ENCODE results near the gene ACSS2.
"Not testable (repeated sequence)": the region's sequence is repeated elsewhere in the genome, so short reads cannot be mapped to it uniquely, and the experiment has no call there.

Gene ACSS2

GRCh38 chr20:34896086-34896621, 19.7 kb downstream of the ACSS2 start:
- TF ChIP-seq CTCF (conservative IDR thresholded peaks at IDR 0.05) (no peak), ZFX (IDR thresholded peaks at IDR 0.05) (no peak)
- no peak overlapping the region for H3K27ac ChIP-seq

DNA sequence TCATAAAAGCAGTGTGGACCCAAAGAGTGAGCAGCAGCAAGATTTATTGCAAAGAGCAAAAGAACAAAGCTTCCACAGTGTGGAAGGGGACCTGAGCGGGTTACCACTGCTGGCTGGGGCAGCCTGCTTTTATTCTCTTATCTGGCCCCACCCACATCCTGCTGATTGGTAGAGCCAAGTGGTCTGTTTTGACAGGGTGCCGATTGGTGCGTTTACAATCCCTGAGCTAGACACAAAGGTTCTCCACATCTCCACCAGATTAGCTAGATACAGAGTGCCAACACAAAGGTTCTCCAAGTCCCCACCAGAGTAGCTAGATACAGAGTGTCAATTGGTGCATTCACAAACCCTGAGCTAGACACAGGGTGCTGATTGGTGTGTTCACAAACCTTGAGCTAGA, 21.7 kb downstream of the ACSS2 start:
- not testable (repeated sequence) for H3K27ac ChIP-seq

- H3K27ac ChIP-seq: not testable (repeated sequence)
Measured at GRCh38 chr20:34898731-34899130, 22.3 kb downstream of the ACSS2 start.

- H3K27ac ChIP-seq: no peak overlapping the region
- TF ChIP-seq CTCF (conservative IDR thresholded peaks at IDR 0.05) (no peak), ZFX (IDR thresholded peaks at IDR 0.05) (no peak)
Measured at GRCh38 chr20:34904202-34904621, 27.8 kb downstream of the ACSS2 start.

DNA sequence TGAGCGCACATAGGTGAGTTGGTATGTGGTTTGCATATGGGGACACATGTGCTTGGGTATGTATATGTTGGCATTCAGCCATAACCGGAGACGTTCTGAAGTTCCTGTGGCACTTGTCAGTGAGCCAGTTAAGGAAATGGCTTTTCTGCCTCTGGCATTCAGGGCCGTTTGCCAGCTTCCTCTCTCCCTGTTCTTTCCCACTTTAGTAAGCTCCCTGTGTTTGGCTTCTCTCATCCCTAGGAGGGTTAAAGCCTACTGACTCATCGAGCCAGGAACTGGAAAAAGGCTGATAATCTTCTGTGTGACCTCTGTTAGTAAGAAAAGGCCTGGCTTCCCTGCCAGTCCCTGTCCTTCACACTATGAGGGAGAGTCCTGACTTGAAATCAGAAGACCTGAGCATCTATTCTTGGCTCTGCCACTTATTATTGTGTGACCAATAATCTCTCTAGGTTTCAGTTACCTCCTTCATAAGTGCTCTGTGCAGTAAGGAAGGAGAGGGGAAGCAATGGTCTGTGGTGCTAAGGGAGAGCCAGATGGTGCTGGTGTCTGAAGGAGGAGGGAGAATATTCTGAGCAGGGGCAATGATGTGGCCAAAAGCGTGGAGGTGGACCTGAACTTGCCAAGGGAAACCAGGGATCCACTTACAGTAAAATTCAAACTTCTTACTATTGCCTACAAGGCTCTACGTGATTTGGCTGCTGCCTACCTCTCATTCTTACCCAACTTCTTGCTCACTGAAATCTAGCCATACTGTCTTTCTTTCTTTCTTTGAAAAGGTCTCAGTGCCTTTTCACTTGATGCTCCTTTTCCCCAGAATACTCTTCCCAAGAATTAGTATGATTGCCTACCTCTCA, 31.4 kb downstream of the ACSS2 start:
- TF ChIP-seq ZFX (IDR thresholded peaks at IDR 0.05) (no peak), CTCF (conservative IDR thresholded peaks at IDR 0.05) (no peak)
- peak overlapping the region; percentile 74 for H3K27ac ChIP-seq

DNA sequence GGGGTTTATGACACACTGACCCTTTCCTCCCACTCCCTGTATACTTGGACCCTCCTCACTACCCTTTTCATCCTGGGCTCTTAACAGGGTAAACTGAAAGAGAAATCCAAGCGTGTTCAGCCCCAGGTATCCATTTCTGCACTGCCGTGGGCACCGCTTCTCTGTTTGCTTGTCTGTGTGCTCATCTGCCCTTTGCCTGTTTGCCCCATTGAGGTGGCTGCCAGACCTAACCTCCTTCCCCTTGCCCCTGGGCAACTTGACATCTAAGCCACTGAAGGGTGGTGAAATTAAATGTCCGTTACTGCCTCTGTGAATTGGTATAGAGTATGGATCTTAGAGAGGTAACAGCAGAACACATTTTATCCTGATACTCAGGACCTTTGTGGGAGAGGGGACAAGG, 38.7 kb downstream of the ACSS2 start:
- no peak overlapping the region for H3K27ac ChIP-seq
- TF ChIP-seq ZFX (IDR thresholded peaks at IDR 0.05) (no peak), CTCF (conservative IDR thresholded peaks at IDR 0.05) (no peak)

DNA sequence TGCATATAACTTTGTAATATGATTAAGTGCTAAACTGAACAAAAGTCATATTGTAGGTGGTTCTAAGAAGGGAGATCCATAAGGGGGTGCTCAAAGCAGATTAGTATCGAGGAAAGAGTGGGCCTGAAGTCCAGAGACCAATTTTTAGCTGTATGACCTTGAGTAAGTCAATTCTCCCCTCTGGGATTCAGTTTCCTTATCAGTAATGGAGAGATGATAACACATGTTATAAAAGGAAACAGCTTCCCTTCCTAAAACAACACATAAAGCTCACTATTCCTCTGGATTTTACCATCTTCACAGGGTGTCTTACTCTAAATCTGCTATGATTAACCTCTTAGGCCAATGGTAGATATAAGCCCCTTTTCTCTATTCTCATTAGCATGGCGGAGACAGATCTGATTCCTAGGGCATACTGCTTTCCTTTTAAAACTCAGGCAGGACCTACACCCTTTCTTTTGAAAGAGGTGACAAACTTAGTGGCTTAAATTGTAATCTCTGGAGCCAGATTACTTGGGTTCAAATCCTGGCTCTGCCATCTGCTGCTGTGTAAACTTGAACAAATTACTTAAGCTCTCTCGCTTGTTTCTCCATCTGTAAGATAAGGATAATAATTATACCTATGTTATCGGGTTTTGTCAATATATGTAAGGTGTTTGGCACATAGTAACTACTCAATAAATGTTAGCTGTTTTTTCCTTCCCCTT, 39.5 kb downstream of the ACSS2 start:
- no peak for TF ChIP-seq ZFX (IDR thresholded peaks at IDR 0.05)
- no peak for TF ChIP-seq CTCF (conservative IDR thresholded peaks at IDR 0.05)
- H3K27ac ChIP-seq: no peak overlapping the region

GRCh38 chr20:34916774-34917354, 40.5 kb downstream of the ACSS2 start:
- TF ChIP-seq CTCF (conservative IDR thresholded peaks at IDR 0.05) (no peak), ZFX (IDR thresholded peaks at IDR 0.05) (no peak)
- H3K27ac ChIP-seq: no peak overlapping the region

All from C4-2B (cell line).